Astrocyte (in vitro differentiated cells and primary cell): ENCODE data around the gene SFSWAP.

Experiments
- CTCF ChIP-seq: IDR thresholded peaks from 2 replicates; pipeline ENCODE4 v1.5.1; 2011; ENCODE audit warnings: low read depth, mild to moderate bottlenecking, inconsistent platforms, low read length, moderate library complexity; ENCODE audit not compliant: insufficient read depth
- EZH2 ChIP-seq: IDR thresholded peaks from 2 replicates; pipeline ENCODE4 v1.6.1; 2012; ENCODE audit warnings: mild to moderate bottlenecking, low read length, inconsistent platforms; ENCODE audit not compliant: insufficient read depth

GRCh38 chr12:131842169-131842568, 131.3 kb downstream of the SFSWAP start:
- no peak for TF ChIP-seq CTCF
- no peak for TF ChIP-seq EZH2
